ENCODE measurements around the gene CHST3.
A peak's percentile ranks its signal among the peaks of the same experiment; 100 is the strongest.

The CHST3 gene

GRCh38 chr10:72048450-72049124 lies 84.4 kb downstream of the CHST3 start:
- TF ChIP-seq EGR1 (IDR thresholded peaks at IDR 0.05) (no peak), EP300 (IDR thresholded peaks at IDR 0.05; ENCODE audit: borderline replicate concordance) (no peak), FOXM1 (IDR thresholded peaks at IDR 0.05; ENCODE audit: borderline replicate concordance, low read depth) (no peak), CREB1 (IDR thresholded peaks at IDR 0.05; ENCODE audit: low read depth) (no peak), NFIC (IDR thresholded peaks at IDR 0.05) (peak; percentile 48; the same call in 1 of the 2 replicates), TEAD4 (IDR thresholded peaks at IDR 0.05) (no peak), TAF1 (IDR thresholded peaks at IDR 0.05; ENCODE audit: low read depth) (no peak), ZBTB7A (IDR thresholded peaks at IDR 0.05; ENCODE audit: low read depth) (no peak), CEBPB (IDR thresholded peaks at IDR 0.05) (peak; percentile 81), RAD21 (IDR thresholded peaks at IDR 0.05; ENCODE audit: low read depth) (peak; percentile 97), YY1 (IDR thresholded peaks at IDR 0.05; ENCODE audit: low read depth) (no peak), USF1 (IDR thresholded peaks at IDR 0.05) (no peak)
- TF ChIP-seq, protein P1, sequence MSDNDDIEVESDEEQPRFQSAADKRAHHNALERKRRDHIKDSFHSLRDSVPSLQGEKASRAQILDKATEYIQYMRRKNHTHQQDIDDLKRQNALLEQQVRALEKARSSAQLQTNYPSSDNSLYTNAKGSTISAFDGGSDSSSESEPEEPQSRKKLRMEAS (IDR thresholded peaks at IDR 0.05): no peak
- TF ChIP-seq, protein P2, sequence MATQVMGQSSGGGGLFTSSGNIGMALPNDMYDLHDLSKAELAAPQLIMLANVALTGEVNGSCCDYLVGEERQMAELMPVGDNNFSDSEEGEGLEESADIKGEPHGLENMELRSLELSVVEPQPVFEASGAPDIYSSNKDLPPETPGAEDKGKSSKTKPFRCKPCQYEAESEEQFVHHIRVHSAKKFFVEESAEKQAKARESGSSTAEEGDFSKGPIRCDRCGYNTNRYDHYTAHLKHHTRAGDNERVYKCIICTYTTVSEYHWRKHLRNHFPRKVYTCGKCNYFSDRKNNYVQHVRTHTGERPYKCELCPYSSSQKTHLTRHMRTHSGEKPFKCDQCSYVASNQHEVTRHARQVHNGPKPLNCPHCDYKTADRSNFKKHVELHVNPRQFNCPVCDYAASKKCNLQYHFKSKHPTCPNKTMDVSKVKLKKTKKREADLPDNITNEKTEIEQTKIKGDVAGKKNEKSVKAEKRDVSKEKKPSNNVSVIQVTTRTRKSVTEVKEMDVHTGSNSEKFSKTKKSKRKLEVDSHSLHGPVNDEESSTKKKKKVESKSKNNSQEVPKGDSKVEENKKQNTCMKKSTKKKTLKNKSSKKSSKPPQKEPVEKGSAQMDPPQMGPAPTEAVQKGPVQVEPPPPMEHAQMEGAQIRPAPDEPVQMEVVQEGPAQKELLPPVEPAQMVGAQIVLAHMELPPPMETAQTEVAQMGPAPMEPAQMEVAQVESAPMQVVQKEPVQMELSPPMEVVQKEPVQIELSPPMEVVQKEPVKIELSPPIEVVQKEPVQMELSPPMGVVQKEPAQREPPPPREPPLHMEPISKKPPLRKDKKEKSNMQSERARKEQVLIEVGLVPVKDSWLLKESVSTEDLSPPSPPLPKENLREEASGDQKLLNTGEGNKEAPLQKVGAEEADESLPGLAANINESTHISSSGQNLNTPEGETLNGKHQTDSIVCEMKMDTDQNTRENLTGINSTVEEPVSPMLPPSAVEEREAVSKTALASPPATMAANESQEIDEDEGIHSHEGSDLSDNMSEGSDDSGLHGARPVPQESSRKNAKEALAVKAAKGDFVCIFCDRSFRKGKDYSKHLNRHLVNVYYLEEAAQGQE (IDR thresholded peaks at IDR 0.05; ENCODE audit: low read depth): no peak

DNA sequence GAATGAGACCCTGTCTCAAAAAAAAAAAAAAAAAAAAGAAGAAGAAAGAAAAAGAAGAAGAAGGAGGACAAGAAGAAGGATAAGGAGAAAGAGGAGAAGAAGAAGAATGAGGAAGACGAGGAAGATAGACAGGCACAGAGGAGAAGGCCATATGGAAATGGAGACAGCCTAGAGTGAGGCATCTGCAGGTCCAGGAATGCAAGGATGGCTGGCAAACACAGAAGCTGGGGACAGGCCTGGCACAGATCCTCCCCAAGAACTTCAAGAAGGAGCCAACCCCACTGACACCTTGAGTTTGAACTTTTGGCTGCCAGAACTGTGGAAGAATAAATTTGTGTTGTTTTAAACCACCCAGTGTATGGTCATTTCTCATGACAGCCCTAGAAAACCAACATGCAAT lies 85.3 kb downstream of the CHST3 start:
- no peak for TF ChIP-seq RAD21 (IDR thresholded peaks at IDR 0.05; ENCODE audit: low read depth)
- TF ChIP-seq USF1 (IDR thresholded peaks at IDR 0.05): no peak
- no peak for TF ChIP-seq EGR1 (IDR thresholded peaks at IDR 0.05)
- no peak for TF ChIP-seq ZBTB7A (IDR thresholded peaks at IDR 0.05; ENCODE audit: low read depth)
- no peak for TF ChIP-seq EP300 (IDR thresholded peaks at IDR 0.05; ENCODE audit: borderline replicate concordance)
- TF ChIP-seq NFIC (IDR thresholded peaks at IDR 0.05): no peak
- TF ChIP-seq TAF1 (IDR thresholded peaks at IDR 0.05; ENCODE audit: low read depth): no peak
- TF ChIP-seq CEBPB (IDR thresholded peaks at IDR 0.05): no peak
- TF ChIP-seq, protein P2 (IDR thresholded peaks at IDR 0.05; ENCODE audit: low read depth): no peak
- TF ChIP-seq TEAD4 (IDR thresholded peaks at IDR 0.05): no peak
- no peak for TF ChIP-seq YY1 (IDR thresholded peaks at IDR 0.05; ENCODE audit: low read depth)

- TF ChIP-seq FOXM1 (IDR thresholded peaks at IDR 0.05; ENCODE audit: borderline replicate concordance, low read depth): no peak
- TF ChIP-seq USF1 (IDR thresholded peaks at IDR 0.05): peak; percentile 80
- no peak for TF ChIP-seq CEBPB (IDR thresholded peaks at IDR 0.05)
- TF ChIP-seq, protein P2 (IDR thresholded peaks at IDR 0.05; ENCODE audit: low read depth): no peak
Observed at GRCh38 chr10:72049969-72050781, 86.0 kb downstream of the CHST3 start.

DNA sequence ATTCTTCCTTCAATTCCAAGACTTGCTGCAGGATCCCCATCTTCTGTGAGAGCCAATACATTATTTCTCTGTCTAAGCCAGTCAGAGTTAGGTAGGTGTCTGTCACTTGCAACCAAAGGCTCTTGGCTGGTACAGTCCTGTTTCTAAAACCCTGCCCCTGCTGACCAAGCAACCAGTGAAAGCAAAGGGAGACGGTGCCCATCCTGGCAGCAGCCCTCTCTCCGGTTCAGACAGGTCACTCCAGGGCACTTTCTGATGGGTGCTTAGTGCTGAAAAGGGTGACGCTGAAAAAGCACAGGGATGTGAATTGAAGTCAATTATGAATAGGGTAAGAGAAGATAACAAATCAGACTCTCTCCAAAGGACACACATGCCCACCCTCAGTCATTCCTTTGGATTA lies 86.7 kb downstream of the CHST3 start:
- no peak for TF ChIP-seq RAD21 (IDR thresholded peaks at IDR 0.05; ENCODE audit: low read depth)
- no peak for TF ChIP-seq TEAD4 (IDR thresholded peaks at IDR 0.05)
- TF ChIP-seq EP300 (IDR thresholded peaks at IDR 0.05; ENCODE audit: borderline replicate concordance): no peak
- TF ChIP-seq NFIC (IDR thresholded peaks at IDR 0.05): no peak
- TF ChIP-seq, protein P2 (IDR thresholded peaks at IDR 0.05; ENCODE audit: low read depth): no peak
- no peak for TF ChIP-seq FOXM1 (IDR thresholded peaks at IDR 0.05; ENCODE audit: borderline replicate concordance, low read depth)
- TF ChIP-seq CREB1 (IDR thresholded peaks at IDR 0.05; ENCODE audit: low read depth): no peak
- TF ChIP-seq CEBPB (IDR thresholded peaks at IDR 0.05): no peak
- no peak for TF ChIP-seq ZBTB7A (IDR thresholded peaks at IDR 0.05; ENCODE audit: low read depth)
- TF ChIP-seq EGR1 (IDR thresholded peaks at IDR 0.05): no peak
- TF ChIP-seq TCF12 (IDR thresholded peaks at IDR 0.05; ENCODE audit: low read depth): no peak
- no peak for TF ChIP-seq YY1 (IDR thresholded peaks at IDR 0.05; ENCODE audit: low read depth)
